ENCODE data around the gene COL9A3.
"Not testable (repeated sequence)": the region's sequence is repeated elsewhere in the genome, so short reads cannot be mapped to it uniquely, and the experiment has no call there.

COL9A3 gene

GRCh38 chr20:62861726-62862336 lies 45.0 kb downstream of the COL9A3 start, which contains the start of gene TCFL5:
Gene TCFL5 (minus strand): TSS chr20:62861822. CDS start chr20:62861670, 152 bp downstream.
- DNase-seq (ENCODE audit: low read depth) = peak; percentile 89
- no peak for TF ChIP-seq CTCF (IDR thresholded peaks at IDR 0.05; ENCODE audit: insufficient read depth, low read depth, low read length, missing control alignments)
- peak within 1 kb of the TSS; percentile 54 for H3K4me3 ChIP-seq (ENCODE audit: low read length)

- no peak for DNase-seq (ENCODE audit: low read depth)
- TF ChIP-seq CTCF (IDR thresholded peaks at IDR 0.05; ENCODE audit: insufficient read depth, low read depth, low read length, missing control alignments) = no peak
- H3K4me3 ChIP-seq (ENCODE audit: low read length) = no peak overlapping the region
These were observed 47.4 kb downstream of the COL9A3 start for GRCh38 chr20:62864207-62864606.

GRCh38 chr20:62872184-62872847 lies 55.5 kb downstream of the COL9A3 start:
- no peak for DNase-seq (ENCODE audit: low read depth)
- TF ChIP-seq CTCF (IDR thresholded peaks at IDR 0.05; ENCODE audit: insufficient read depth, low read depth, low read length, missing control alignments) = no peak
- H3K4me3 ChIP-seq (ENCODE audit: low read length) = no peak overlapping the region

- DNase-seq (ENCODE audit: low read depth) = no peak
- TF ChIP-seq CTCF (IDR thresholded peaks at IDR 0.05; ENCODE audit: insufficient read depth, low read depth, low read length, missing control alignments) = no peak
- H3K4me3 ChIP-seq (ENCODE audit: low read length) = no peak overlapping the region
These were observed 56.0 kb downstream of the COL9A3 start for GRCh38 chr20:62872862-62873261.

GRCh38 chr20:62873280-62873679 lies 56.4 kb downstream of the COL9A3 start:
- no peak overlapping the region for H3K4me3 ChIP-seq (ENCODE audit: low read length)
- no peak for TF ChIP-seq CTCF (IDR thresholded peaks at IDR 0.05; ENCODE audit: insufficient read depth, low read depth, low read length, missing control alignments)
- no peak for DNase-seq (ENCODE audit: low read depth)

GRCh38 chr20:62873681-62874031 lies 56.8 kb downstream of the COL9A3 start:
- peak; percentile 38 for TF ChIP-seq CTCF (IDR thresholded peaks at IDR 0.05; ENCODE audit: insufficient read depth, low read depth, low read length, missing control alignments)
- DNase-seq (ENCODE audit: low read depth); H3K4me3 ChIP-seq (ENCODE audit: low read length): not testable (repeated sequence)

GRCh38 chr20:62874964-62875344 lies 58.1 kb downstream of the COL9A3 start:
- no peak for TF ChIP-seq CTCF (IDR thresholded peaks at IDR 0.05; ENCODE audit: insufficient read depth, low read depth, low read length, missing control alignments)
- no peak for DNase-seq (ENCODE audit: low read depth)

More at GRCh38 chr20:62874964-62875344, 58.1 kb downstream of the COL9A3 start:
- H3K4me3 ChIP-seq (ENCODE audit: low read length) = no peak overlapping the region
